DND-41 (cell line): ENCODE data around the gene KANSL3.

ENCODE experiments used
- ATAC-seq: fragments of 200-7000 bp; cut with Tn5 transposase; 3 replicates; pipeline ENCODE4 v1.9.1; 2021; ENCODE audit warnings: low read depth; ENCODE audit not compliant: insufficient read depth
- DNase-seq: peaks from one replicate; pipeline ENCODE4 v3.0.0-alpha.2; 2020
- H2AFZ ChIP-seq: 2 replicates; pipeline ENCODE4 v1.6.0; 2012; ENCODE audit warnings: low read depth, low read length
- H3K27ac ChIP-seq: 2 replicates; pipeline ENCODE4 v1.5.1; 2012; ENCODE audit warnings: low read length, inconsistent platforms
- H3K27me3 ChIP-seq: fragments of 200-600 bp; sonication (generic); 2 replicates; pipeline ENCODE4 v1.6.0; 2012; ENCODE audit warnings: low read length, mild to moderate bottlenecking, inconsistent platforms; ENCODE audit not compliant: insufficient read depth, poor library complexity
- H3K36me3 ChIP-seq: 2 replicates; pipeline ENCODE4 v1.5.1; 2012; ENCODE audit warnings: low read length, inconsistent platforms; ENCODE audit not compliant: insufficient read depth
- H3K4me1 ChIP-seq: 2 replicates; pipeline ENCODE4 v1.5.1; 2012; ENCODE audit warnings: mild to moderate bottlenecking, low read length; ENCODE audit not compliant: insufficient read depth
- H3K4me2 ChIP-seq: 2 replicates; pipeline ENCODE4 v1.6.0; 2012; ENCODE audit warnings: mild to moderate bottlenecking, moderate library complexity, low read length, inconsistent platforms; ENCODE audit not compliant: insufficient read depth
- H3K4me3 ChIP-seq, 2 experiments: fragments of 200-600 bp in 1 of 2; shearing (Covaris generic) in 1 of 2; 2 replicates each; pipeline ENCODE4 v1.5.1; 2012 to 2016; ENCODE audit warnings: inconsistent platforms in 2 of 2, low read length in 2 of 2, mild to moderate bottlenecking in 2 of 2, low read depth in 1 of 2, moderate library complexity in 1 of 2
- H3K79me2 ChIP-seq: 2 replicates; pipeline ENCODE4 v1.6.0; 2012; ENCODE audit warnings: low read length, inconsistent platforms; ENCODE audit not compliant: insufficient read depth
- H3K9ac ChIP-seq: 2 replicates; pipeline ENCODE4 v1.6.0; 2012; ENCODE audit warnings: low read depth, mild to moderate bottlenecking, inconsistent platforms, low read length, moderate library complexity
- H3K9me3 ChIP-seq: 2 replicates; pipeline ENCODE4 v1.5.1; 2012; ENCODE audit warnings: low read length, moderate library complexity, mild to moderate bottlenecking, inconsistent platforms; ENCODE audit not compliant: insufficient read depth, severe bottlenecking
- H4K20me1 ChIP-seq: 2 replicates; pipeline ENCODE4 v1.6.0; 2012; ENCODE audit warnings: low read length; ENCODE audit not compliant: insufficient read depth
- EZH2 ChIP-seq: IDR thresholded peaks from 3 replicates; pipeline ENCODE4 v1.6.1; 2012; ENCODE audit warnings: borderline replicate concordance, low read depth, mild to moderate bottlenecking, moderate library complexity, low read length, inconsistent platforms; ENCODE audit not compliant: severe bottlenecking
- TF ChIP-seq, protein P1 (sequence below): IDR thresholded peaks from 2 replicates; pipeline ENCODE4 v1.5.1; 2012; ENCODE audit warnings: borderline replicate concordance, low read length, moderate library complexity, mild to moderate bottlenecking; ENCODE audit not compliant: poor library complexity, severe bottlenecking; ENCODE audit errors: extremely low read depth

KANSL3 gene

DNA sequence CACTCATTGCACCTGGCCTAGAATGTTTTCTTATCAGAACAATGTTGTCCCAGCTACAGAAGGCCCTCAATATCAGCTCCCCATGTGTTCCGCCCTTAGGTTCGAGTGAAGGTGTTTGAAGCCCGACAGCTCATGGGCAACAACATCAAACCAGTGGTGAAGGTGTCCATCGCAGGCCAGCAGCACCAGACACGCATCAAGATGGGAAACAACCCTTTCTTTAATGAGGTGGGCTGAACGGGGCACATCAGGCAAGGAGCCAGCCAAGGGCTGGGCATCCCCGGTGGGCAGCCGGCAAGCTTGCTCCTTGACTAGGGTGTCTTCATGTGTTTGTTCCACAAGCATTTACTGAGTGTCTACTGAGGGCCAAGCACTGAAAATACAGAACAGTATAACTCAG, 13.7 kb upstream of the KANSL3 start:
- Histone ChIP-seq H3K9ac (no peak overlapping the region), H3K79me2 (no peaks in the 10 kb centered on the region), H3K4me1 (no peaks in the 10 kb centered on the region), H3K27me3 (no peaks in the 10 kb centered on the region), H3K36me3 (no peaks in the 10 kb centered on the region), H4K20me1 (no peaks in the 10 kb centered on the region), H3K4me3 (no peak overlapping the region), H3K9me3 (no peaks in the 10 kb centered on the region), H3K27ac (no peak overlapping the region), H3K4me2 (no peak overlapping the region), H2AFZ (no peak overlapping the region)
- no peak for TF ChIP-seq EZH2
- TF ChIP-seq, protein P1, sequence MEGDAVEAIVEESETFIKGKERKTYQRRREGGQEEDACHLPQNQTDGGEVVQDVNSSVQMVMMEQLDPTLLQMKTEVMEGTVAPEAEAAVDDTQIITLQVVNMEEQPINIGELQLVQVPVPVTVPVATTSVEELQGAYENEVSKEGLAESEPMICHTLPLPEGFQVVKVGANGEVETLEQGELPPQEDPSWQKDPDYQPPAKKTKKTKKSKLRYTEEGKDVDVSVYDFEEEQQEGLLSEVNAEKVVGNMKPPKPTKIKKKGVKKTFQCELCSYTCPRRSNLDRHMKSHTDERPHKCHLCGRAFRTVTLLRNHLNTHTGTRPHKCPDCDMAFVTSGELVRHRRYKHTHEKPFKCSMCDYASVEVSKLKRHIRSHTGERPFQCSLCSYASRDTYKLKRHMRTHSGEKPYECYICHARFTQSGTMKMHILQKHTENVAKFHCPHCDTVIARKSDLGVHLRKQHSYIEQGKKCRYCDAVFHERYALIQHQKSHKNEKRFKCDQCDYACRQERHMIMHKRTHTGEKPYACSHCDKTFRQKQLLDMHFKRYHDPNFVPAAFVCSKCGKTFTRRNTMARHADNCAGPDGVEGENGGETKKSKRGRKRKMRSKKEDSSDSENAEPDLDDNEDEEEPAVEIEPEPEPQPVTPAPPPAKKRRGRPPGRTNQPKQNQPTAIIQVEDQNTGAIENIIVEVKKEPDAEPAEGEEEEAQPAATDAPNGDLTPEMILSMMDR, result no peak
- ATAC-seq, result no peak
- no peak for DNase-seq

DNA sequence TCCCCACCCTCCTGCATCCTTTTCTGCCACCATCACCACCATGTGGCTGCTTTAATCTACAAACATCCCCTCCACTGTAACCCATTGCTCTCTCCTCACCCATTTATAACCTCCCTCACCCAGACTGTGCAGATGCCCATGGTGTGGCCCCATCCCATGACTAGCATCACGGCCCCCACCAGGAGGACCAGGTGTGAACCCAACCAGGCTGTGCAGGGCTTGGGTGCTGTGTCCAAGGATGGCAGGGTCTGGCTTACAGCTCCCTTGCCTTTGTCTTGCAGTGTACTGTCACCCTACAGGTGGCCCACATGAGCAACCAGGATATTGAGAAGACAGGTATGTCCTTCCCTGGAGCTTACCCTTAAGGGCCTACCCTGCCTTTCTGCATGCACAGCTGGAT, 11.2 kb upstream of the KANSL3 start:
- H2AFZ ChIP-seq, result no peak overlapping the region
- ATAC-seq (no peak), DNase-seq (no peak)
- no peaks in the 10 kb centered on the region for H3K36me3 ChIP-seq
- TF ChIP-seq, protein P1, result no peak
- TF ChIP-seq EZH2, result no peak
- no peaks in the 10 kb centered on the region for H3K4me1 ChIP-seq
- H4K20me1 ChIP-seq, result no peaks in the 10 kb centered on the region
- no peak overlapping the region for H3K27ac ChIP-seq
- H3K9me3 ChIP-seq, result no peaks in the 10 kb centered on the region
- no peaks in the 10 kb centered on the region for H3K27me3 ChIP-seq
- no peak overlapping the region for H3K4me3 ChIP-seq
- H3K9ac ChIP-seq, result no peak overlapping the region
- H3K4me2 ChIP-seq, result no peak overlapping the region
- H3K79me2 ChIP-seq, result no peaks in the 10 kb centered on the region

DNA sequence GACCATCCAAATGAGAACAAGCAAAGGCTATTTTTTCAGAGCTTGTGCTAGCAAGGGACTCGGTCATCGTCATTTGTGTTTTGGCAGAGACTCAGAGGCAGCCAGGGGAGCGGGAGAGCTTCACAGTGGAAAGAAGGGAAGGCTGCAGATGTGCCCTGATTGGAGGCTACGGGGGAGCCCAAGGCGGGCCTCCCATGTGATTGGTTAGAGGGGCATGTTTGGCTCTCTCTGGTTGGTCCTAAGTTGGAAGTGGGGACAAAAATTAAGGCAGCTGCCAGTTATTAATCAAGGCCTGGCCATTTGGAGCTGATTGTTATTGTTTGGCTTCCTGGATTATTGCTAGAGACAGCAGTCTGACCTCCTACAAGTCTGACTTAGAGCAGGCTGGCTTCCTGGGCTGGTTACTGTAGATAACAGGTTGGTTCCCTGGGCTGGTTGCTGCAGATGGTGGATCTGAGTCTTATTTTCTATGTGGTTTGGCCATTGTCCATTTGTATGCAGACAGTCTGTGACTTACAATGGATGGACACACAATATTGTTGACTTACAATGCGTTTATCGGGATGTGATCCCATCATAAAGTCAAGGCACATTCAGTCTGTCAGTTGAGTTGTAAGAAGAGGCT, 10.3 kb upstream of the KANSL3 start:
- Histone ChIP-seq H3K9me3 (no peaks in the 10 kb centered on the region), H3K79me2 (no peaks in the 10 kb centered on the region), H3K4me3 (no peak overlapping the region), H3K36me3 (no peaks in the 10 kb centered on the region), H4K20me1 (no peaks in the 10 kb centered on the region), H3K27ac (no peak overlapping the region), H3K27me3 (no peaks in the 10 kb centered on the region), H3K4me1 (no peaks in the 10 kb centered on the region), H2AFZ (no peak overlapping the region), H3K4me2 (no peak overlapping the region), H3K9ac (no peak overlapping the region)
- TF ChIP-seq EZH2, result no peak
- TF ChIP-seq, protein P1, result no peak
- DNase-seq, result no peak
- no peak for ATAC-seq
